ENCODE data around the gene ARFIP1. TPM values are rescaled to one million over a fixed set of nuclear protein-coding genes. Genes with fewer than 3 reads are reported as not detected.

ARFIP1 gene
- total RNA-seq, 1 experiment from 2014 or later: 32.7 TPM

DNA sequence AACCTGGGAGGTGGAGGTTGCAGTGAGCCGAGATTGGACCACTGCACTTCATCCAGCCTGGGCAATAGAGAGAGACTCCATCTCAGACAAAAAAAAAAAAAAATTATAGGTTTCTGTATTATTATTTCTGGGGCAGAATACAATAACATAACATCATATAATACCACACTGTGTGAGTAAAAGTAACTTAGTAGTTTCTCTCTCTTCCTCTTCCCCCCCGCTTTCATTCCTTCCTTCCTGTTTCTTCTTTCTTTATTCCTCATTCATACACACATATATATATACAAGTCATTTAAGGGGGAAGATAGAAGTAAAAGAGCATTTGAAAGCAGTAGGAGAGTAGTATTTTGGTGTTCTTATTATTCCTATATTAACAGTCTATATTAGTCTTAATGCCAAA, 100.5 kb downstream of the ARFIP1 start:
- intact Hi-C loops (cut with micrococcal nuclease): no loop called here
- POLR2A ChIA-PET: no interaction called here
- Histone ChIP-seq H3K27me3 (ENCODE audit: insufficient read depth, low read length) (no peaks in the 10 kb centered on the region), H3K27ac (ENCODE audit: low read depth, low read length) (no peak overlapping the region), H3K9ac (ENCODE audit: low read length) (no peak overlapping the region), H3K36me3 (ENCODE audit: control insufficient read depth in 1 of 2, insufficient read depth in 2 of 2, low read length in 2 of 2) (no peaks in the 10 kb centered on the region), H3K4me3 (replicated peaks in 1 of 2; ENCODE audit: low read depth in 1 of 2, low read length in 2 of 2) (no peak overlapping the region), H3K9me3 (ENCODE audit: control insufficient read depth in 1 of 2, insufficient read depth in 1 of 2, low read depth in 1 of 2, low read length in 2 of 2) (no peaks in the 10 kb centered on the region), H3K4me1 (ENCODE audit: control insufficient read depth in 1 of 2, insufficient read depth in 2 of 2, low read length in 2 of 2) (no peaks in the 10 kb centered on the region), H3K79me2 (ENCODE audit: insufficient read depth, low read length) (no peaks in the 10 kb centered on the region), H3K4me2 (ENCODE audit: low read length) (no peak overlapping the region), H2AFZ (ENCODE audit: low read depth, low read length, poor library complexity, severe bottlenecking) (no peak overlapping the region), H3K9me2 (ENCODE audit: insufficient read depth) (no peaks in the 10 kb centered on the region), H4K20me1 (ENCODE audit: insufficient read depth) (no peaks in the 10 kb centered on the region)
- BruUV-seq (replicated peaks): no TSS peak
- no peak for ATAC-seq
- RAD21 ChIA-PET (ENCODE audit: low non-redundant PET in 1 of 2, low total read pairs in 2 of 2, uncharacterized antibody in 2 of 2, unreplicated experiment in 2 of 2): no interaction called here
- CTCF ChIA-PET: no interaction called here
- TF ChIP-seq, protein P1, sequence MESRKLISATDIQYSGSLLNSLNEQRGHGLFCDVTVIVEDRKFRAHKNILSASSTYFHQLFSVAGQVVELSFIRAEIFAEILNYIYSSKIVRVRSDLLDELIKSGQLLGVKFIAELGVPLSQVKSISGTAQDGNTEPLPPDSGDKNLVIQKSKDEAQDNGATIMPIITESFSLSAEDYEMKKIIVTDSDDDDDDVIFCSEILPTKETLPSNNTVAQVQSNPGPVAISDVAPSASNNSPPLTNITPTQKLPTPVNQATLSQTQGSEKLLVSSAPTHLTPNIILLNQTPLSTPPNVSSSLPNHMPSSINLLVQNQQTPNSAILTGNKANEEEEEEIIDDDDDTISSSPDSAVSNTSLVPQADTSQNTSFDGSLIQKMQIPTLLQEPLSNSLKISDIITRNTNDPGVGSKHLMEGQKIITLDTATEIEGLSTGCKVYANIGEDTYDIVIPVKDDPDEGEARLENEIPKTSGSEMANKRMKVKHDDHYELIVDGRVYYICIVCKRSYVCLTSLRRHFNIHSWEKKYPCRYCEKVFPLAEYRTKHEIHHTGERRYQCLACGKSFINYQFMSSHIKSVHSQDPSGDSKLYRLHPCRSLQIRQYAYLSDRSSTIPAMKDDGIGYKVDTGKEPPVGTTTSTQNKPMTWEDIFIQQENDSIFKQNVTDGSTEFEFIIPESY (IDR thresholded peaks at IDR 0.05; ENCODE audit: extremely low read depth, insufficient replicate concordance, low read length): no peak
- TF ChIP-seq JUND (IDR thresholded peaks at IDR 0.05) (no peak), POLR2A (IDR thresholded peaks at IDR 0.05; ENCODE audit: borderline replicate concordance, extremely low read depth, insufficient read depth, insufficient read length) (no peak), SP1 (IDR thresholded peaks at IDR 0.05; ENCODE audit: low read depth) (no peak)
- TF ChIP-seq, protein P2, sequence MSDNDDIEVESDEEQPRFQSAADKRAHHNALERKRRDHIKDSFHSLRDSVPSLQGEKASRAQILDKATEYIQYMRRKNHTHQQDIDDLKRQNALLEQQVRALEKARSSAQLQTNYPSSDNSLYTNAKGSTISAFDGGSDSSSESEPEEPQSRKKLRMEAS (IDR thresholded peaks at IDR 0.05): no peak
- DNase-seq (ENCODE audit: low read depth, low spot score): no peak

DNA sequence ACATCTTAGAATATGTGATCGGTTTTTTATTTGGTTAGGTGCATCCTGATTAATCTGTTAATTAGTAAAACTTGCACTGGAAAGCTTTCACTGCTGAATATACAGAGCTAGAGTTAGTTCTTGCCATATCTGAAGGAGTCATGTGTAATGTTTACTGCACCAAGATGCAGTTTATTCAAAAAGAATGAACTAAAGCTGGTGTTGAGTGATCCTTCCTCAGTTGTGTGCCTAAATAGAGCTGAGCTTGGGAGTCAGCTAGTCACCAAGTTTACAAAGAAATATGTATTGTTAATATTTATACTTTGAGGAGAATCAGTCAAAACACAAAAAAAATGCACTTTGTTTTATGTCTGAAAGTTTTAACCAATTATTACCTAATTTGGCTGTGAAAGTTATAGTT, 102.2 kb downstream of the ARFIP1 start:
- no peak for ATAC-seq
- BruUV-seq (replicated peaks): no TSS peak
- ChIA-PET CTCF (no interaction called here), POLR2A (no interaction called here), RAD21 (ENCODE audit: low non-redundant PET in 1 of 2, low total read pairs in 2 of 2, uncharacterized antibody in 2 of 2, unreplicated experiment in 2 of 2) (no interaction called here)
- Histone ChIP-seq H3K9me2 (ENCODE audit: insufficient read depth) (no peaks in the 10 kb centered on the region), H3K9me3 (ENCODE audit: control insufficient read depth in 1 of 2, insufficient read depth in 1 of 2, low read depth in 1 of 2, low read length in 2 of 2) (no peaks in the 10 kb centered on the region), H3K4me1 (ENCODE audit: control insufficient read depth in 1 of 2, insufficient read depth in 2 of 2, low read length in 2 of 2) (no peaks in the 10 kb centered on the region), H3K4me3 (replicated peaks in 1 of 2; ENCODE audit: low read depth in 1 of 2, low read length in 2 of 2) (no peak overlapping the region), H3K27me3 (ENCODE audit: insufficient read depth, low read length) (no peaks in the 10 kb centered on the region), H3K9ac (ENCODE audit: low read length) (no peak overlapping the region), H2AFZ (ENCODE audit: low read depth, low read length, poor library complexity, severe bottlenecking) (no peak overlapping the region), H3K79me2 (ENCODE audit: insufficient read depth, low read length) (no peaks in the 10 kb centered on the region), H3K36me3 (ENCODE audit: control insufficient read depth in 1 of 2, insufficient read depth in 2 of 2, low read length in 2 of 2) (no peaks in the 10 kb centered on the region), H4K20me1 (ENCODE audit: insufficient read depth) (no peaks in the 10 kb centered on the region), H3K4me2 (ENCODE audit: low read length) (no peak overlapping the region), H3K27ac (ENCODE audit: low read depth, low read length) (no peak overlapping the region)
- TF ChIP-seq, protein P2 (IDR thresholded peaks at IDR 0.05): no peak
- TF ChIP-seq, protein P3, sequence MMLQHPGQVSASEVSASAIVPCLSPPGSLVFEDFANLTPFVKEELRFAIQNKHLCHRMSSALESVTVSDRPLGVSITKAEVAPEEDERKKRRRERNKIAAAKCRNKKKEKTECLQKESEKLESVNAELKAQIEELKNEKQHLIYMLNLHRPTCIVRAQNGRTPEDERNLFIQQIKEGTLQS (IDR thresholded peaks at IDR 0.05): no peak
- TF ChIP-seq CBX3 (IDR thresholded peaks at IDR 0.05; ENCODE audit: low read depth): no peak
- no peak for TF ChIP-seq SIN3A (IDR thresholded peaks at IDR 0.05; ENCODE audit: low read depth)
- no peak for TF ChIP-seq ELF1 (IDR thresholded peaks at IDR 0.05; ENCODE audit: borderline replicate concordance, low read depth)
- intact Hi-C loops (cut with micrococcal nuclease): no loop called here
- DNase-seq (ENCODE audit: low read depth, low spot score): no peak
